GM19351 (cell line): Measurements from ENCODE around the gene KDM5A.

Source experiments
- ATAC-seq: cut with Tn5 transposase; IDR thresholded peaks from one replicate; pipeline ENCODE4 v1.9.1; 2021; ENCODE audit warnings: mild to moderate bottlenecking, moderate library complexity; ENCODE audit not compliant: unreplicated experiment

Gene KDM5A

DNA sequence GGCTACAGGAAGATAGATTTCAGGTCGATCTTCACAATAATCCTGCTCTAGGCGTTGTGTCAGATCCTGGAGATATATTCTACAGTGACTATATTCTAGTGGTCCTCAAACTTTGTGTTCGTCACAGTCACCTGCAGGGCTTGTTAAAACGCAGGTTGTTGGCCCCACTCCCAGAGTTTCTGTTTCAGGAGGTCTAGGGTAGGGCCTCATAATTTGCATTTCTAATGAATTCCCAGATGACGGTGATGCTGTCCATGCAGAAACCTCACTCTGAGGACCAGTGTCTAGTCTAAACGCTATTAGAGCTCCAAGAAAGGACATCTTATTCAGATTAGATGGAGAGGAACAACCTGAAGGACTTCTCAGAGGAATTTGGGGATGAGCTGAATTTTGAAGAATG, 113.3 kb downstream of the KDM5A start:
- ATAC-seq = no peak

- no peak for ATAC-seq
These were observed 115.7 kb downstream of the KDM5A start for GRCh38 chr12:273382-273781.

GRCh38 chr12:272942-273341, 116.2 kb downstream of the KDM5A start:
- no peak for ATAC-seq

DNA sequence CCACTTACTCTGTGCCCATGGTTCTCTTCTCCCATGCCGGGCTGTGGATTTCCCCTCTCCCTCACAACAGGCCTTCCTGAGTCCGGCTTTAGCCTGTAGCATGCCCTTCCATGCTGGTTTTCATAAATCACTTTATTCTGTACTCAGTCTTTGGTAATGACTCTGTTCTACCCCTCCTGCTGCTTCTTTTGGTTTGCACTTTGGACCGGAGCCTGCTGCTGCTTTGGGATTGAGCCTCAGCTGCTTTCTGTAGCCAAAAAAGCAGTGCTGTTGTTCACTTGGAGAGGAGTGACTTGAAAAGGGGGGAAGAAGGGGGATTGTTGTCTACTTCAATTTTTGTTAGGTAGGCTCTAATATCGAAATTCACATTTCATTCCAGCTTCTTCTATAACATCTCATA, 118.0 kb downstream of the KDM5A start:
- no peak for ATAC-seq

DNA sequence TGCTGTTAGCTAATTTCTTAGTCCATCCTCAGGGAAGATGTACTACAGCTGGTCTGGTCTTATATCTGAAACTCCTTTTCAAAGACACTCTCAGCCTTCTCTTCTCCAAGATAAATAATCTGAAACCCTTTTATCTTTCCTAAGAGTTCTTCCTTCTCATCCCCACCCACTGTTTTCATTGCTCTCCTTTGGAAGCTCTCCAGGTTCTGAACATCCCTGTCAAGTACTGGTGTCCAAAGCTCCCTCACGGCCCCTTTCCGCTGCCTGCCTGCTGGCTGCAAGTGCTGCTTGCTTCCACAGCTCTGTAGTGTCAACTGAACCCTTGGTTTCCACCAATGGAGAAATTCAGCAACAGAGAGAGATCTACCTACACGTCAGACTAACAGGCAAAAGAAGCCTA, 119.9 kb downstream of the KDM5A start:
- no peak for ATAC-seq

GRCh38 chr12:268483-268840, 120.7 kb downstream of the KDM5A start:
- ATAC-seq = no peak

- no peak for ATAC-seq
These were observed 121.3 kb downstream of the KDM5A start for GRCh38 chr12:267581-268482.

DNA sequence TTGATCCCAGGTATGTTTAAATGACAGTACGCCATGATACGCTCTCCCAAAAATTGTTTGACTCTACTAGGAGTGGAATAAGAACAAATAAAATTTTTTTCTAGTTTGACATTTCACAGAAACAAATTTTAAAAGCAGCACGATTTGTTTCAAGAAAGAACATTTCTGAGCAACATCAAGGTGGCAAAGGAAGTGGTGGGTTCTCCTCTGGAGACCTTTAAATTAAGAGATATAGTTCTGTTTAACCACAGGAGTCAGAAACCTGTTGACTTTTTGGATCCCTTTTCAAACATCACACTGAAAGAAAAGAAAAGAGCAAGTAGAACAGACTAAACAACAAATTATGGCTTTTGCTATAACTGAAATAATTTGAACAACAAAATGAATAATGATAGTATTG, 124.0 kb downstream of the KDM5A start:
- no peak for ATAC-seq

- ATAC-seq = no peak
These were observed 124.9 kb downstream of the KDM5A start for GRCh38 chr12:264269-264668.

GRCh38 chr12:263574-263973, 125.5 kb downstream of the KDM5A start:
- ATAC-seq = no peak

GRCh38 chr12:262817-263216, 126.3 kb downstream of the KDM5A start, which contains the start of gene SLC6A13:
Gene SLC6A13, minus strand, starts transcription at chr12:262836. Its CDS starts 2,784 bp downstream, at chr12:260052.
- no peak for ATAC-seq

DNA sequence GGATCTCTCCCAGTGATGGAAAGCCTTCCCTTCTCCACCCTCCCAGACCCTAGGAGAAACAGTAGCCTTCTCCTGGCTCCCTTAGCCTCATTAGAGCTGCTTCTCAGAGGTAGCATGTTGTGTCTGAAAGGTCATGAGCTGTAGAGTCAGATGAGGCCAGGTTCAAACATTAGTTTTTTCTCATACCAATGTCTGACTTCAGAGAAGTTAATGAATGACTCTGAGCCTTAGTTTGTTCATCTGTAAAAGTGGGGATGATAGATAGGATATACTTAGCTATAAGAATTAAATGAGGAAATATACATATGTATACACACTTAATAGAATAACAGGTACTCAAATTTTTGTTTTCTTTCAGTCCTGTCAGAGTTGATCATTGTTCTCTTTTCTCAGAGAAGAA, 127.0 kb downstream of the KDM5A start:
- no peak for ATAC-seq

DNA sequence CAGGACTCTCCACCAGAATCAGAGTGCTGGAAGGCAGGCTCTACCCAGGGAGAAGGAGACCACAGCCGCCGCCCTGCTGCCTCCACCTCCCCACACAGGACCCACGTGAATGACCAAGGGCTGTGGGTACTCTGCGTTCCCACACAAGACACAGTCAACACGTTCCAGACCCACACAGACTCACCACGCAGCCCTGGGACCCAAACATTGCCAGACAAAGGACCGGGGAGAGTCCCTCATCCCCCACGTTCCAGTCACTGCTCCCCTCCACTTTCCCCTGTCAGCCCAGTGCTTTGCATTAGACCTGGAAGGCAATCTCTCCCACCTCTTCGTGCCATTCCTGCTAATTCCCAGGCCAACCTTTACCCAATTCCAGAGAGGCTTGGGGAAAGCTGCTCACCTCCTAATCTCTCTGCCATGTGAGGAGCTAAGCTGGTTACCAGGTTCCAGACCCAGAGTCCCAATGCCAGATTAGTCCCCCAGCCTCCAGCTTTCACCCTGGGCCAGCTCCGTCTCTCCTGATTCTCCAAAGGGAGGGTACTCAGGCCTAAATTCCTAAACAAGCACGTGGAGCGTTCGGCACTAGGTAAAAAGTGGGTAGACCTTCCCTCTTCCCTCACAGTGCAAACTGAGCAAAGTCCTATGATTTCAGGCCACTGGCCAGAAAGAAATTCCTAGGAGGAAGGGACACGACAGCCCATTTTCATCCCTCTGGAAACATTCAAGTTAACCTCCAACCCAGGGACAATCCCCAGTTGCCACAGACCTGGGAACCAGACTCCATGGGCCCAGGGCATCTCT, 131.4 kb downstream of the KDM5A start:
- ATAC-seq = no peak

DNA sequence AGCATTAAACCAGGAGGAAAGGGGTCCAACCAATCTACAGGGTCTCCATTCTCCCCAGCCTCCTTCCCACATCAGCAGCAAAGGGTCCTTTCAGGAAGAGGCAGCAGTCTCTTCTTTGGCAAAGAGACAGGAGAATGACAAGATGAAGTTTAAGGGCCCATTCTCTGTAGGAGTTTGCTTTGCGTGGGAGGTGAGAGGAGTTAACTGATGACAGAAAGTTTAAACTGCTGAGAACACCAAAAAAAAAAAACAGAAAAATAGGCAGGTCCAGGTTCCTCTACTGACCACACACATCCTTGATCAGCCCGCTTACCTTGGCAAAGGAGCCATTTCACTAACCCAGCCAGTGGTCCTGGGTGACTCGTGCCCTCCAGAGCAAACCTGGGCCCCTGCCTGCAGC, 132.2 kb downstream of the KDM5A start:
- no peak for ATAC-seq

DNA sequence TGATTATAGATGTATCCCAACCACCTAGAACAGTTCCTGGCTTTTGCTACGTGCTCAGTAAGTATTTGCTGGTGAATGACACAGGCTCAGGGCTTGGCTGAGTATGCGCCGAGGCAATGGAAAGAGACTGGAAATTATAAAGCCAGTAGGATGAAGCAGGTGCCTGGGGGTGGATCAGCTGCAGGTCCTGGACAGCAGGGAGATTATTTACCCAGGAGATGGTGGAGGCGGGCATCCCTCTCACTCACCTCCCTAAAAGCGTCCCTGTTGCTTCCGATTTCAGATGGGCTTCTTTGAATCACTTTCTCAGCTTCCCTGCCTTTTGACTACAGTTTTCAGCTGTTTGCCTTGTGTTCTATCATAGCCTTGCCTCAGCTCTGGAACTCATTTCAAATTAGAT, 132.9 kb downstream of the KDM5A start:
- no peak for ATAC-seq

DNA sequence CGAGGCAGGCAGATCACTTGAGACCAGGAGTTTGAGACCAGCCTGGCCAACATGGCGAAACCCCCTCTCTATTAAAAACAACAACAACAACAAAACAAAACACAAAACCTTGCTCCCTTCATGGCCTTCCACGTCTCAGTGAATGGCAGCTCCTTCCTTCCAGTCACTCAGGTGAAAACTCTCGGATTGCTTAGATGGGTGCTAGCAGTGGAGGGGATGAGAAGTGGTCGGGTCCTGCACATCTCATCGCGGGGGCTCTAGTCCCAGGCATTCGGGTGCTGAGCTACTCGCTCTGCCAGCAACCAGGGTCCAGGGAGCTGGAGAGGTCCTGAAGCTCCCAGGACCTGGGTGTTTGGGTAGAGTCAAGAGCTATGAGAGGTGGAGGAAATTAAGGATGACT, 134.2 kb downstream of the KDM5A start:
- no peak for ATAC-seq

GRCh38 chr12:254039-254438, 135.1 kb downstream of the KDM5A start:
- no peak for ATAC-seq

- no peak for ATAC-seq
These were observed 135.8 kb downstream of the KDM5A start for GRCh38 chr12:253116-253831.

DNA sequence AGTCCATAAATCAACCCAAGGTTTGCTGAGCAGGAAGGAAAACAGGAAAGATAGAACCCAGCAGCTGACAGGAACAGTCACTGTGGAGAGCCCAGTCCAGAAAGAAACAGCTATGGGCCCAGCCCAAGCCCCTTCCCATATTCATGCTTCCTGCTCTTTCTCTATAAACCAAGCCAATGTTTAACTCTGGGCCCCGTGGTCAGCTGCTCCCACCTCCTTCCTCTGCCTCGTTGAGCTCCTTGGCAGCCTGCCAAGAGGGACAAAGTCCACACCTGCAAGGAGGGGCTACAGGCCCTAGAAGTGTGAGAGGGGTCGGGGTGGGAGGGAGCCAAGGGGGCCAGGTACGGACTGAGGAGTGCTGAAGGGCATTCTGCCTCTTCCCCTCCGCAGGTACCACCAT, 136.5 kb downstream of the KDM5A start:
- ATAC-seq = no peak

DNA sequence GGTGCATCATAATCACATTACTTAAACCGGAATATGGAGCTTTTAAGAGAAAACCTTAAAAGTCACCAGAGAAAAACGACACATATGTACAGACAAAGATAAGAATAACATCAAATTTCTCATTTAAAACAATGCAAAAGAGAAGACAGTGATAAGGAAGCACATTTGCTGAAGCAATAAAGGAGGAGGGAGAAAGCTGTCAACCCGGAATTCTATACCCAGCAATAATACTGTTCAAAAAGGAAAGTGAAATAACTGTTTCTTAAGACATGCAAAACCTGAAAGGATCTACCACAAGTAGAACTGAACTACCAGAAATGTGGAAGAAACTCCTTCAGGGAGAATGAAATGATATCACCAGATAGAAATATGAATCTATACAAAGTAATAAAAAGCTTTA, 141.8 kb downstream of the KDM5A start:
- ATAC-seq = no peak

GRCh38 chr12:243381-243780, 145.7 kb downstream of the KDM5A start:
- no peak for ATAC-seq
